Measurements from ENCODE around the gene CNTNAP3.
"Not testable (repeated sequence)": the region's sequence is repeated elsewhere in the genome, so short reads cannot be mapped to it uniquely, and the experiment has no call there.

The CNTNAP3 gene

DNA sequence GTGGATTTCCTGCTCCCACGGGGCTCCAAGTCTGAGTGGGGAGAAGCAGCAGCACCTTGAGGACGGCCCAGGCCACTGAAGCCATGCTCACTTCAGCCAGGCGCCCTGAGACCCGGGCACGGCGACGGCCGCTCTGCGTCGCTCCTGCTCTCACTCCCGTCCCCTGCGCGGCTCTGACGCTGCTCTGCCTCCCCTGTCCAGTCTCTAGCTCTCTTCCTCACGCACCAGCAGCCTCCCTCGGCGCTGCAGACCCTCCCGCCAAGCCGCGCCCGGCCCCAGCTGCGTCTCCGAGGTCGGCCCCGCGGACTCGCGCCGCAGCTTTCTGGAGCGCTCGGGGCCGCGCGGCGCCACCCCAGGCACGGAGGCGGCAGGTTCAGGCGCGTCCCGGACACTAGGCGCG is at the start of gene CNTNAP3:
Gene CNTNAP3, minus strand, starts transcription at position 188 of the 400 bp plus-strand sequence. Its CDS starts 103 bp downstream, at position 85.
- not testable (repeated sequence) for DNase-seq

DNA sequence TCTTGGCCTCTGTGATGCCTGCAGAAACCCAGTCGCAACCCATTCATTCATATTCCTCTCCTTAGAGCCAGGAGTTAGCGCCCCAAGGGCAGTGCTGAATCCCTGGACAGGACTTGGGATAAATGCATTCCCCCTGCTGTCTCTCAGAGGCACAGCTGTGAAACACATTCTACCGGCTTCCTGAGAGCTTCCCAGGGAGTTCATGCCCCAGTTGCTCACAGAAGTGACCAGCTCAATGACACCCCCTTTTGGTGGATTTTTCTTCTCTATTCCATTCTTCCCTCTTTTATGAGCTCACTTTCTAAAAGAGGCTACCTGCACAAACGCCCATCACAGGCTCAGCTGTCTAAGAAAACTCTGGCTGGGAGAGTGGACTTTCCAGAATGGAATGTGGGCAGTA is 8.0 kb downstream of the CNTNAP3 start:
- DNase-seq: not testable (repeated sequence)

GRCh38 chr9:39242513-39242912 is 45.5 kb downstream of the CNTNAP3 start:
- DNase-seq: not testable (repeated sequence)

- DNase-seq: not testable (repeated sequence)
These were observed 55.6 kb downstream of the CNTNAP3 start for GRCh38 chr9:39232130-39232991.

GRCh38 chr9:39215976-39216375 is 72.0 kb downstream of the CNTNAP3 start:
- DNase-seq: not testable (repeated sequence)

- DNase-seq: not testable (repeated sequence)
These were observed 78.2 kb downstream of the CNTNAP3 start for GRCh38 chr9:39209773-39210172.

DNA sequence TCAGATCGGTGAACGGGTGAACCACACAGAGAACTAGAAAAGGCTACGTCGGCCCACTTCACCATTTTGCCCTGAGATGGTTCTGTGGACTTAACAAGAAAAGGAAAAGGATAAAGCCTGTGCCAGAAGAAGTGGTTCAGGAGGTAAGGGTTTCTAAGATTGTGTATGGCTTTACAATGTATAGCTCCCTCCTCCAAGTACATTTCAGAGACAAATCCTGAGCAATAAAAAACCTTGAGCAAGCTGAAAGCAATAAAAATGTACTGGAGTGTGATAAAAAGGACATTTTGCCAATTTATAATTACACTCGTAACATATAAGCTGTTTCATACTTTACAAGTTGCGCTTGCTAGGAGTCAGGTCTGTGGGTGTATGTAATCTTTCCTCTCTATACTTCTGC is 81.3 kb downstream of the CNTNAP3 start:
- not testable (repeated sequence) for DNase-seq

DNA sequence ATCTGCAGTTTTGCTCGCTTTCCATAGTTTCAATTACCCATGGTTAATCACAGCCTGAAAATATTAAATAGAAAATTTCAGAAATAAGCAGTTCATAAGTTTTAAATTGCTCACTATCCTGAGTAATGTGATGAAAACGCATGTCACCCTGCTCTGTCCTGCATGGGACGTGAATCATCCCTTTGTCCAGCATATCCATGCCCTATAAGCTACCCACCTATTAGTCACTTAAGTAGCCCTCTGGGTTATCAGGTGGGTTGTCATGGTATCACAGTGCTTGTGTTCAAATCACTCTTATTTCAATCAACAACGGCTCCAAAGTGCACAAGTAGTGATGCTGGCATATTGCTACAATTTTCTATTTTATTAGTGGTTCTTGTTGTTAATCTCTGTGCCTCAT is 82.1 kb downstream of the CNTNAP3 start:
- not testable (repeated sequence) for DNase-seq

- not testable (repeated sequence) for DNase-seq
These were observed 87.6 kb downstream of the CNTNAP3 start for GRCh38 chr9:39200412-39200811.

GRCh38 chr9:39198000-39198709 is 89.8 kb downstream of the CNTNAP3 start:
- DNase-seq: not testable (repeated sequence)

GRCh38 chr9:39171370-39171769 is 116.6 kb downstream of the CNTNAP3 start:
- not testable (repeated sequence) for DNase-seq

DNA sequence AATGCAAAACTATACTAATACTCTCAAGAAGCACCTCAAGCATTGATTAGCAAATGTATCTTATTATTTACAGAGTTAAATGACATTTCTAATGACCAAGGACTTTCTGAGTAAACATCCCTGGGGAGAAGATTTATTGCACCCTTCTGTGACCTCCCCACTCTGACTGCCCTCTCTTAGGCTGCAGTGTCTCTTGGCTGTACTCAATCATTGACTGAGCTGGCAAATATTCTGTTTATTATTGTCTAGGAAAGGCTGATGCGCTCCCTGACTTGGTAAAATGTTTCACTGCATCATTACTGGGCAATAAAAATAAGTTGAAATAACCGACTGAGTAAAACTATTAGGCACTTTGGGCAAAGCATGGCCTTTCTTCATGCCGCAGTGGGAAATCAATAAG is 130.3 kb downstream of the CNTNAP3 start:
- not testable (repeated sequence) for DNase-seq

DNA sequence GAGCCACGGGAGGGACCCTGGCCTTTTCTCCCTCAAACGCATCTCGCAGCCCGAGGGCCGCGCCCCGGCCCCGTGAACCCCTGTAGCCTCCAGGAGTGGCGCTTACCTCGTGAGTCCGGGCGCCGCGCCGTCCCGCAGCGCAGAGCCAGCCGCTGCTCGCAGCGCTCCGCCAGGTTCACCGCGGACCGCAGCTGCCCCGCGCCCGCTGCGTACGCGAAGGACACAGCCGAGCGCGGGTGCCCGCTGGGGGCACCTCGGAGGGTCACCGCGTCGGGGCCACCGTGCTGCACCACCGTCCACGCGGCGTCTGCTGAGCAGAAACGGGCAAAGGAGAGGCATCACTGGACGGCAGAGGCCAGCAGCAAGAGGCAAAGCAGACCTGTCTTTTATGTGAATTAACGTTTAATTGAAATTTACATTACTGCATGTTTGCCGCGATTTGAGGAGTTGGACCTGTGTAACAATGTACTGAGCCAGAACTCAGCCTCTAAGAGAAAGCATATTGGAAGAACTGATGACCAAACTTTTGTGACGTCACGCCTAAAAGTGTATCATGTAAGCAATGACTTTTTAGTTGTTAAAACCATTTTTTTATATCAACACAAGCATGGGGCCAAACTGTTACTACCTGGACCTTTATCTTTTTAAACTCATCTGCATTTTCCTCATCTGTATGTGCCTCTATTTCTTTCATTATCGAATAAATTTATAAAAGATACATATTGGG is 155.0 kb downstream of the CNTNAP3 start:
- not testable (repeated sequence) for DNase-seq

DNA sequence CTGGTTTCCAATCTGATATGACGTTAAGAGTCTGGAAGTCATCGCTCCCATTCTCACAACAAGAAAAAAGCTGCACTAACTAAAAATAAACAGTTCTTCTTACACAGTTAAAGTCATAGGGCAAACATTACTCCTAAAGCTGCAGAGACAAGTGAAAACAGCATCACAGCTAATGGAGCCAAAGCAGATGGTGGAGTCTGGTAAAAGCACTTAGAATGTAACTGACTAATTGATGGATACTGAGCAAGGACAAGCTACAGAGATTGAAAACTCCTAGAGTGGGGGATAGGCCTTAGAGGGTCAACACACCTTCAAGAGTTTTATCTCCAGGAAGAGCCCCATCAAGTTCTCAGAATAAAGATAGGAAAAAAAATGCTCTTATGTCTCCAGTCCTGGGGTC is 166.6 kb downstream of the CNTNAP3 start:
- not testable (repeated sequence) for DNase-seq

- DNase-seq: not testable (repeated sequence)
These were observed 176.2 kb downstream of the CNTNAP3 start for GRCh38 chr9:39111746-39112145.

GRCh38 chr9:39108145-39108544 is 179.8 kb downstream of the CNTNAP3 start:
- no peak for DNase-seq

GRCh38 chr9:39097208-39097607 is 190.8 kb downstream of the CNTNAP3 start:
- DNase-seq: not testable (repeated sequence)

- not testable (repeated sequence) for DNase-seq
These were observed 202.7 kb downstream of the CNTNAP3 start for GRCh38 chr9:39085311-39085710.

DNA sequence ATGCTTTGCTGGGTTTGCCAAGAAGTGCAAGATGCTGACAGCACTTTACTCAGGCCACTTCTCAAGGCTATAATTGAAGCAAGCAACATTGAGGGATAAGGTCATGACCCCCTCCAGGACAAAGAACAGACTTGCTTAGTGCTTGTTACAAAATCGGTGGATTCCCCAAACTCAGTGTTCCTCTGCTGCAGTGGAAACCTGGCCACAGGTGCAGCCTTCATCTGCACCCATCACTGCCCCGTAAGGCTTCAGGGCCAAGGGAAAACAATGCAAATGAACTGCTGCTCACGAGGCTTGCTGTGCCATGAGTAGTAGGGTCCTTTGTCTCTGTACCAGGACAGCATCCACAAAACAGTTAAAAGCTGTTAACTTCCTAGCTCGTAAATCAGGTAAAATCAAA is 205.4 kb downstream of the CNTNAP3 start:
- DNase-seq: not testable (repeated sequence)

- not testable (repeated sequence) for DNase-seq
These were observed 207.9 kb downstream of the CNTNAP3 start for GRCh38 chr9:39080081-39080480.

- not testable (repeated sequence) for DNase-seq
These were observed 209.2 kb downstream of the CNTNAP3 start for GRCh38 chr9:39078621-39079256.

GRCh38 chr9:39073537-39073936 is 214.4 kb downstream of the CNTNAP3 start:
- not testable (repeated sequence) for DNase-seq

Data from CD4-positive, alpha-beta T cell treated with Interleukin-4 for 4 hours (primary cell).